Measurements from ENCODE around the gene ORMDL1.

GRCh38 chr2:189794310-189794709, 10.2 kb upstream of the ORMDL1 start:
- TF ChIP-seq CTCF (optimal IDR thresholded peaks at IDR 0.05 in 1 of 3, IDR thresholded peaks at IDR 0.05 in 1 of 3, conservative IDR thresholded peaks at IDR 0.05 in 1 of 3; ENCODE audit: extremely low read depth in 1 of 3, insufficient read depth in 2 of 3, low read length in 3 of 3) (no peak), EZH2 (IDR thresholded peaks at IDR 0.05; ENCODE audit: low read length) (no peak)

Measured in keratinocyte (primary cell).